Choroid plexus epithelial cell (primary cell): ENCODE results near the gene GMPPB.

Experiments used
- DNase-seq: peaks from one replicate; pipeline ENCODE4 v3.0.0-alpha.2; 2010; ENCODE audit warnings: low read depth
- H3K4me3 ChIP-seq: 2 replicates; pipeline ENCODE4 v1.5.1; 2011; ENCODE audit warnings: low read depth, mild to moderate bottlenecking, control low read depth, low read length, moderate library complexity
- TF ChIP-seq, protein P1 (sequence below): conservative IDR thresholded peaks from 2 replicates; pipeline ENCODE4 v1.5.1; 2011; ENCODE audit warnings: low read depth, mild to moderate bottlenecking, control low read depth, inconsistent platforms, low read length, moderate library complexity

The GMPPB gene

DNA sequence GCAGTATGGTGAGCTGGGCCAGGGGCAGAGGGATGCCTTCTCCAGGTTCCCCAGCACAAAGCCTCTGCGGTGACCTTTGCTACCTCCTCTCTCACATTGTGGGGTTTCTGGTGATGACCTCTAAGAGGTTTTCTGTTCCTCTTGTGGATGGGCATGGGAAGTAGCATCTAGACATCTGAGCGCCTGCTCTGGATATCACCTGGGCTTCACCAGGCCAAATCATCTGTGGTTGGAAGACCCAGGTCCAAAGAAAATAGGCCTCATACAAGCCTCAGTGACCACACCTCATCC is 42.6 kb downstream of the GMPPB start:
- TF ChIP-seq, protein P1, sequence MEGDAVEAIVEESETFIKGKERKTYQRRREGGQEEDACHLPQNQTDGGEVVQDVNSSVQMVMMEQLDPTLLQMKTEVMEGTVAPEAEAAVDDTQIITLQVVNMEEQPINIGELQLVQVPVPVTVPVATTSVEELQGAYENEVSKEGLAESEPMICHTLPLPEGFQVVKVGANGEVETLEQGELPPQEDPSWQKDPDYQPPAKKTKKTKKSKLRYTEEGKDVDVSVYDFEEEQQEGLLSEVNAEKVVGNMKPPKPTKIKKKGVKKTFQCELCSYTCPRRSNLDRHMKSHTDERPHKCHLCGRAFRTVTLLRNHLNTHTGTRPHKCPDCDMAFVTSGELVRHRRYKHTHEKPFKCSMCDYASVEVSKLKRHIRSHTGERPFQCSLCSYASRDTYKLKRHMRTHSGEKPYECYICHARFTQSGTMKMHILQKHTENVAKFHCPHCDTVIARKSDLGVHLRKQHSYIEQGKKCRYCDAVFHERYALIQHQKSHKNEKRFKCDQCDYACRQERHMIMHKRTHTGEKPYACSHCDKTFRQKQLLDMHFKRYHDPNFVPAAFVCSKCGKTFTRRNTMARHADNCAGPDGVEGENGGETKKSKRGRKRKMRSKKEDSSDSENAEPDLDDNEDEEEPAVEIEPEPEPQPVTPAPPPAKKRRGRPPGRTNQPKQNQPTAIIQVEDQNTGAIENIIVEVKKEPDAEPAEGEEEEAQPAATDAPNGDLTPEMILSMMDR = no peak
- no peak for DNase-seq
- no peak overlapping the region for H3K4me3 ChIP-seq

DNA sequence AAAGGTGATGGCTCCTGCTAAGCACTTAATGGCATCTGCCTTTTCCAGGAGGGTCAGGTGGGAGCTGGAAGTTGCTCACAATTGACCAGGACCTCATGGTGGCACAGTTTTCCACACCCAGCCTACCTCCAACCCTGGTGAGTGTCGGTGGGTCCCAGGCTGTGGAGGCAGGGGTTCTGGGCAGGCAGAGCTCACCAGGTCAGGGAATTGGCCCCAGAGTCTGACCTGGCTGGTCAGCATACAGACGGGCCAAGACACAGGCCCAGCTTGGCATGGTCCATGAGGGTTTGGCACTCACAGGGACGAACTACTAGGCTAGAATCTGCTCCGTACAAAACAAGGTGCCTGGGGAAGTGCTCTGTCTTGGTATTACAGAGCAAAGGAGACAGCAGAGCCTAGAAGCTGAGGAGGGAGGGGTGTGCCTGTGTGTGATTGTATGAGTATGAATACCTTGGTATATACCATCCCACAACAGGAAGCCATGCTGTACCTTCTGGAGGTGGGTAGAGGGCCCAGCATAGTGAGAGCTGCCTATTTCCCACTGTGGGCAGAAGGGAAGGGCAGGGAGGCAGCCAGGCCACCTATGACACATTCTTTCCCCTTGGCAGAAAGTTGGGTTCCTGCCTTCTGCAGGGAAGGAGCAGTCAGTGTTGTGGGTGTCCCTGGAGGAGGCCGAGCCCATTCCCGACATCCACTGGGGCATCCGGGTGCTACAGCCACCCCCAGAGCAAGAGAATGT is 43.1 kb downstream of the GMPPB start:
- DNase-seq = no peak
- H3K4me3 ChIP-seq = no peak overlapping the region
- TF ChIP-seq, protein P1 = no peak

DNA sequence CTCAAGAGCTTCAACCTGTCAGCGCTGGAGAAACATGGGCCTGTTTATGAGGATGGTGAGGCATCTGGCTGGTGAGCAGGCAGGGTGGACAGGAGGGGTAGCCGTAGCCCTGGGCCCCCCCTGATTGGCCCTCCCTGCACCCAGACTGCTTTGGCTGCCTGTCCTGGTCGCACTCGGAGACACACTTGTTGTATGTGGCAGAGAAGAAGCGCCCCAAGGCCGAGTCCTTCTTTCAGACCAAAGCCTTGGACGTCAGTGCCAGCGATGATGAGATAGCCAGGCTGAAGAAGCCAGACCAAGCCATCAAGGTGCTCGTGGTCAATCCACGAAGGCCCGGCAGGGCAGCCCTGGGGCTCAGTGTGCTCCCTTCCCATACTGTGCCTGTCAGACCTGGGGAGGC is 47.8 kb downstream of the GMPPB start:
- DNase-seq = no peak
- H3K4me3 ChIP-seq = no peak overlapping the region
- TF ChIP-seq, protein P1 = no peak

DNA sequence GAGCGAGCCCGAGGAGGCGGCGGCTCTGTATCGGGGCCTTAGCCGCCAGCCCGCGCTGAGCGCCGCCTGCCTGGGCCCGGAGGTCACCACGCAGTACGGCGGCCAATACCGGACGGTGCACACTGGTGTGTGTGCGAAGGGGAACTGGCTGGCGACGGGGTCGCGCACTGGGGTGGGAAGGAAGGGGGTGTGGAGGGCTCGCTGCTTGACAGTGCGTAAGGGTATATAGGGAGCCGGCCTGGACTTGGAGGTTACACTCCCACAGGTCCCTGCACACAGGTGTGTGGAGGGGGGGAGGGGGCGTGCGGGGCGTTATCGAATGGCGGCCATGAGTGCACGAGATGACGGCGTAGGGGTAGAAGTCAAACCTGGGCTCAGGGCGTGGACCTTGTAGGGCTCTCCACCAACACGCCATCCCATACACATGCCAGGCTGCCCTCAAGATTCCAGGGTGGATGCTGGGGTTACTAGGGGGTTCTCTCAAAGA is 49.2 kb downstream of the GMPPB start:
- peak overlapping the region; percentile 91 for H3K4me3 ChIP-seq
- DNase-seq = no peak
- TF ChIP-seq, protein P1 = no peak

DNA sequence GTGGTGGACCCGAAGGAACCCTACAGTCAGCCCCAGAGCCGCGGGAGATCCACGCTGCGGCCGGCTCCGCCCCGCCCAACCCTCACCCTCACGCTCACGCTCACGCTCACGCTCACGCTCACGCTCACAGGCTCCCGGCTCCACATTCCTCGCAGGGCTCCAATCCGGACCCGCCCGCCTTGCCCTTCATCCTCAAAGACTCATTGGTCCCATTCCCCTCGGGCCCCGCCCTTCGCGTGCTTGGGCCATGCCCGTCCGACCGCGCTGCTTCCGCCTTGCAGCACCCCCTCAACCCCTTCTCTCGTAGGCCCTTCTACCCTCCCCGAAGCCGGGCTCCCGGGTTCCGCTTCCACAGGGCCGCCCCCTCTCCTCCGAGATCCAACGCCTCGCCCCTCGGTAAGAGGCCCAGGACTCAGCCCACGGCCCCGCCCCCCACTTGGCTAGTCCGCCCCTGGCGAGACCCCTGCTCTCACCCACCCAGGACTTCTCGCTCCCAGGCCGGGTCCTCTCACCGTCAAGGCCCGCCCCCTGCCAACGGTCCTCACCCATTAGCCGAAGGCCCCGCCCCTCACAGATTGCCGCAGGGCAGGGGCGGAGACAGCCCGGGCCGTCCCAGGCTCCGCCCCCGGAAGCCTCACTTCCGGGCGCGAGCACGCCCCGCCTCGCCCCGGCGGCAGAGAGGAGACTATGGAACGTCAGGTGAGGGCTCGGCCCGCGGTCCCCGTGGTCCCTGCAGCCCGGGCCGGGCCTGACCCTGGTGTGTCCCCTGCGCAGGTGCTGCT is 49.8 kb downstream of the GMPPB start, which contains the start of gene APEH:
APEH (plus strand) TSS at position 637 of the 782 bp plus-strand sequence; CDS start at position 688, 51 bp downstream.
- DNase-seq = peak; percentile 98
- TF ChIP-seq, protein P1 = no peak
- peak within 1 kb of the TSS; percentile 91 for H3K4me3 ChIP-seq

DNA sequence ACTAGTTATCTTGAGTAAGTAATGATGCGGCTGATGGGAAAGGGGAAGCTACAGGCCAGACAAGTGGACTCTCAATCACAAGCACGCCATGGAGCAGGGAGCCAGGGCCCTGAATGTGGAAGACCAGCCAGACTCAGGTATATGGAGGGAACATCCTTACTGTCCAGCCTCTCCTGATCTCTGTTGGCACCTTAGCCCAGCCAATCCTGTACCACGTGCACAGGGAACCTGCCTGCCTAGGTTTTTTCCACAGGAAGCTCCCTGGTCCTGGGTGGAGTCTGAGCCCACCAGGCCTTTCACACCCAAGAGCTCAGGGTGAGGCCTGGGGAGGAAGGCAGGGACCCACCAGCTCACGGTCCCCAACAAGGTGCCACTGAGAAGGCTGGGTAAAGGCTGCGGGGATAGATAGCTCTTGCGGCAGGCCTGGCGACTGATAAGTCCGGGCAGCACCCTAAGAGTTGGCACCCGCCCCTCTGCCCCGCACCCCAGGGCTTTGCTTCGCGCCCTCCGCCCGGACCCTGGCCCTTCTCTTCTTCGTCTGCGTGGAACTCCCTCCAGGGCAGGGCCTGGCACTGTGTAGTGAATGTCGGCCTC is 50.5 kb downstream of the GMPPB start:
- TF ChIP-seq, protein P1 = no peak
- H3K4me3 ChIP-seq = peak overlapping the region; percentile 91
- DNase-seq = peak; percentile 26
